Measurements from ENCODE around the gene TMSB4X.

DNA sequence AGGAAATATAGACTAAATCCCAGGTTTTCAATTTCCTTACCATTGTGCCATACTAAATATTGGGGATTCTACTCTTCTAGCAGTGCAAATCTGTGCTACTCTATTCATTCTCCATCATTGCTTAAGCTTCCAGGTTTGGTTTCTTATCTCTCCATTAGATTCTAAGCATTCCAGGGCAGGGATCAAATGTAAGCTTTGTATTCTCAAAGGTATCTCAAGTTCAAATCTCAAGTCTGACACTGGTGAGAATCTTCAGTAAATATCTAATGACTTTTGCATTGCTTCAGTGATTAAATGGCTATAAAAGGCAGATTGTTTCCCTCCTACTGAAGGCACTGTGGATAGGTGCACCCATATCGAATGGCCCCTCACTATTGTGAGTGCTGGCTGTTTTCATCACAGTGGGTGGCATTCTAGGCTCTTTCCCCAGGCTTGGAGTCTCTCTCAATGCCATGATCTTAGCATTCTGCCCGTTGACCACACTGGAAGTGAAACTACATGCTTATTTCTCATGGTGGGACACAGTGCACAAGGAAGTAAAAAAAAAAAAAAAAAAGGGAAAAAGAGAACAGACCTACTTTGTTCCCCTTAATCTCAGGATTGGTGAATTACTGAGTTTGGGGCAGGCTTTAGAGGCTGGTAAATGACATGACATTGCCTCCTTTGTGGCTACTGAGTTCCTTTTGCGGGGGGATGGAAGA lies 40.8 kb downstream of the TMSB4X start:
- TF ChIP-seq, protein P1, sequence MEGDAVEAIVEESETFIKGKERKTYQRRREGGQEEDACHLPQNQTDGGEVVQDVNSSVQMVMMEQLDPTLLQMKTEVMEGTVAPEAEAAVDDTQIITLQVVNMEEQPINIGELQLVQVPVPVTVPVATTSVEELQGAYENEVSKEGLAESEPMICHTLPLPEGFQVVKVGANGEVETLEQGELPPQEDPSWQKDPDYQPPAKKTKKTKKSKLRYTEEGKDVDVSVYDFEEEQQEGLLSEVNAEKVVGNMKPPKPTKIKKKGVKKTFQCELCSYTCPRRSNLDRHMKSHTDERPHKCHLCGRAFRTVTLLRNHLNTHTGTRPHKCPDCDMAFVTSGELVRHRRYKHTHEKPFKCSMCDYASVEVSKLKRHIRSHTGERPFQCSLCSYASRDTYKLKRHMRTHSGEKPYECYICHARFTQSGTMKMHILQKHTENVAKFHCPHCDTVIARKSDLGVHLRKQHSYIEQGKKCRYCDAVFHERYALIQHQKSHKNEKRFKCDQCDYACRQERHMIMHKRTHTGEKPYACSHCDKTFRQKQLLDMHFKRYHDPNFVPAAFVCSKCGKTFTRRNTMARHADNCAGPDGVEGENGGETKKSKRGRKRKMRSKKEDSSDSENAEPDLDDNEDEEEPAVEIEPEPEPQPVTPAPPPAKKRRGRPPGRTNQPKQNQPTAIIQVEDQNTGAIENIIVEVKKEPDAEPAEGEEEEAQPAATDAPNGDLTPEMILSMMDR (IDR thresholded peaks at IDR 0.05): no peak
- no peak for TF ChIP-seq POLR2A (IDR thresholded peaks at IDR 0.05)

All from testis (tissue), 2 donors.